HL-60 (cell line): ENCODE results near the gene MEAK7.

ENCODE experiments used
- DNase-seq, 2 experiments: peaks; one replicate each; pipeline ENCODE4 v3.0.0-alpha.2; 2010 to 2020; ENCODE audit warnings: low read depth in 1 of 2, low spot score in 1 of 2
- H3K27ac ChIP-seq: fragments of 250-450 bp; sonication (Bioruptor Pico); replicated peaks from 2 replicates; pipeline ENCODE4 v1.5.1; 2020; ENCODE audit warnings: mild to moderate bottlenecking, moderate library complexity
- H3K27me3 ChIP-seq: fragments of 250-450 bp; sonication (Bioruptor Pico); 2 replicates; pipeline ENCODE4 v1.5.1; 2021; ENCODE audit warnings: mild to moderate bottlenecking, moderate library complexity; ENCODE audit not compliant: insufficient read depth, poor library complexity, severe bottlenecking
- H3K4me3 ChIP-seq: replicated peaks from 2 replicates; pipeline ENCODE4 v1.5.1; 2011; ENCODE audit warnings: mild to moderate bottlenecking, control low read depth, low read length; ENCODE audit not compliant: insufficient read depth
- GABPA ChIP-seq: IDR thresholded peaks from 2 replicates; pipeline ENCODE4 v1.6.1; 2012; ENCODE audit warnings: low read depth
- POLR2AphosphoS5 ChIP-seq: IDR thresholded peaks from 2 replicates; pipeline ENCODE4 v1.6.1; 2012; ENCODE audit warnings: low read depth
- SPI1 ChIP-seq: IDR thresholded peaks from 2 replicates; pipeline ENCODE4 v1.6.1; 2012; ENCODE audit warnings: low read depth, mild to moderate bottlenecking, borderline replicate concordance
- TF ChIP-seq, protein P1 (sequence below): IDR thresholded peaks from one replicate; pipeline ENCODE4 v1.5.1; 2011; ENCODE audit warnings: low read length, control low read depth, inconsistent platforms; ENCODE audit not compliant: insufficient read depth
- TF ChIP-seq, protein P2 (sequence below): IDR thresholded peaks from 2 replicates; pipeline ENCODE4 v1.6.1; 2012; ENCODE audit warnings: low read depth; ENCODE audit not compliant: insufficient replicate concordance

The MEAK7 gene

DNA sequence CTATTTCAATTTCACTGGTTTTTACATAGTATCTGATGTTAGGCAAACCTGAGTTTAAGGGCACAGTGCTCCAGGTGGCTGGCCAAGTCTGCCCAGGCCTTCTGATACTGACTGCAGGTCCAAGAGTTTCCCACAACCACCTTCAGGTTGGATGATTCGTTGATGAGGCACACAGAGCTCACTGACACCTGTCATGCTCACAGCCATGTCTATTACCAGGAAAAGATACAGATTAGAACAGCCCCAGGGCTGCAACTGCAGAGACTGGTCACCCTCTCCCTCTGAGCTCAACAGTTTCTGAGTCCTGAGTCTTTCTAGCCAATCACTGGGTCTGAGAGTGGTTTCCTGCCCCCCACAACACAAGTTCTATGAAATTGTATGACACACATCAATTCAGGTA lies 37.2 kb downstream of the MEAK7 start:
- Histone ChIP-seq H3K4me3 (no peak overlapping the region), H3K27ac (no peak overlapping the region), H3K27me3 (no peaks in the 10 kb centered on the region)
- peak in 1 of 2 experiments; percentile 0 for DNase-seq
- TF ChIP-seq POLR2AphosphoS5: no peak
- TF ChIP-seq SPI1: no peak
- TF ChIP-seq GABPA: no peak
- TF ChIP-seq, protein P1, sequence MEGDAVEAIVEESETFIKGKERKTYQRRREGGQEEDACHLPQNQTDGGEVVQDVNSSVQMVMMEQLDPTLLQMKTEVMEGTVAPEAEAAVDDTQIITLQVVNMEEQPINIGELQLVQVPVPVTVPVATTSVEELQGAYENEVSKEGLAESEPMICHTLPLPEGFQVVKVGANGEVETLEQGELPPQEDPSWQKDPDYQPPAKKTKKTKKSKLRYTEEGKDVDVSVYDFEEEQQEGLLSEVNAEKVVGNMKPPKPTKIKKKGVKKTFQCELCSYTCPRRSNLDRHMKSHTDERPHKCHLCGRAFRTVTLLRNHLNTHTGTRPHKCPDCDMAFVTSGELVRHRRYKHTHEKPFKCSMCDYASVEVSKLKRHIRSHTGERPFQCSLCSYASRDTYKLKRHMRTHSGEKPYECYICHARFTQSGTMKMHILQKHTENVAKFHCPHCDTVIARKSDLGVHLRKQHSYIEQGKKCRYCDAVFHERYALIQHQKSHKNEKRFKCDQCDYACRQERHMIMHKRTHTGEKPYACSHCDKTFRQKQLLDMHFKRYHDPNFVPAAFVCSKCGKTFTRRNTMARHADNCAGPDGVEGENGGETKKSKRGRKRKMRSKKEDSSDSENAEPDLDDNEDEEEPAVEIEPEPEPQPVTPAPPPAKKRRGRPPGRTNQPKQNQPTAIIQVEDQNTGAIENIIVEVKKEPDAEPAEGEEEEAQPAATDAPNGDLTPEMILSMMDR: no peak
- TF ChIP-seq, protein P2, sequence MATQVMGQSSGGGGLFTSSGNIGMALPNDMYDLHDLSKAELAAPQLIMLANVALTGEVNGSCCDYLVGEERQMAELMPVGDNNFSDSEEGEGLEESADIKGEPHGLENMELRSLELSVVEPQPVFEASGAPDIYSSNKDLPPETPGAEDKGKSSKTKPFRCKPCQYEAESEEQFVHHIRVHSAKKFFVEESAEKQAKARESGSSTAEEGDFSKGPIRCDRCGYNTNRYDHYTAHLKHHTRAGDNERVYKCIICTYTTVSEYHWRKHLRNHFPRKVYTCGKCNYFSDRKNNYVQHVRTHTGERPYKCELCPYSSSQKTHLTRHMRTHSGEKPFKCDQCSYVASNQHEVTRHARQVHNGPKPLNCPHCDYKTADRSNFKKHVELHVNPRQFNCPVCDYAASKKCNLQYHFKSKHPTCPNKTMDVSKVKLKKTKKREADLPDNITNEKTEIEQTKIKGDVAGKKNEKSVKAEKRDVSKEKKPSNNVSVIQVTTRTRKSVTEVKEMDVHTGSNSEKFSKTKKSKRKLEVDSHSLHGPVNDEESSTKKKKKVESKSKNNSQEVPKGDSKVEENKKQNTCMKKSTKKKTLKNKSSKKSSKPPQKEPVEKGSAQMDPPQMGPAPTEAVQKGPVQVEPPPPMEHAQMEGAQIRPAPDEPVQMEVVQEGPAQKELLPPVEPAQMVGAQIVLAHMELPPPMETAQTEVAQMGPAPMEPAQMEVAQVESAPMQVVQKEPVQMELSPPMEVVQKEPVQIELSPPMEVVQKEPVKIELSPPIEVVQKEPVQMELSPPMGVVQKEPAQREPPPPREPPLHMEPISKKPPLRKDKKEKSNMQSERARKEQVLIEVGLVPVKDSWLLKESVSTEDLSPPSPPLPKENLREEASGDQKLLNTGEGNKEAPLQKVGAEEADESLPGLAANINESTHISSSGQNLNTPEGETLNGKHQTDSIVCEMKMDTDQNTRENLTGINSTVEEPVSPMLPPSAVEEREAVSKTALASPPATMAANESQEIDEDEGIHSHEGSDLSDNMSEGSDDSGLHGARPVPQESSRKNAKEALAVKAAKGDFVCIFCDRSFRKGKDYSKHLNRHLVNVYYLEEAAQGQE: no peak

DNA sequence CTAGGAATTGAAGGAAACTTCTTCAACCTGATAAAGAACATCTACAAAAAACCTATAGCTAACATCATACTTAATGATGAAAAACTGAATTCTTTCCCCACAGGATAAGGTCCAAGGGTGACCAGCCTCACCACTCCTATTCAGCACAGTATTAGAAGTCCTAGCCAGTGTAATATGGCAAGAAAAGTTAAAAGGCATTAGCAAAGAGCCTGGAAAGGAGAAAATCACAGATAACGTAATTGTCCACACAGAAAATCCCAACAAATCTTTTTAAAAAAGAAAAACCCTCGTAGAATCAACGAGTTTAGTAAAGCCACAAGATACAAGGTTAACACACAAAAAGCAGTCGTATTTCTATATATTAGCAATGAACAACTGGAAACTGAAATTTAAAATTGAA lies 37.8 kb downstream of the MEAK7 start:
- TF ChIP-seq, protein P1: no peak
- TF ChIP-seq, protein P2: no peak
- Histone ChIP-seq H3K4me3 (no peak overlapping the region), H3K27ac (no peak overlapping the region), H3K27me3 (no peaks in the 10 kb centered on the region)
- DNase-seq: no peak

DNA sequence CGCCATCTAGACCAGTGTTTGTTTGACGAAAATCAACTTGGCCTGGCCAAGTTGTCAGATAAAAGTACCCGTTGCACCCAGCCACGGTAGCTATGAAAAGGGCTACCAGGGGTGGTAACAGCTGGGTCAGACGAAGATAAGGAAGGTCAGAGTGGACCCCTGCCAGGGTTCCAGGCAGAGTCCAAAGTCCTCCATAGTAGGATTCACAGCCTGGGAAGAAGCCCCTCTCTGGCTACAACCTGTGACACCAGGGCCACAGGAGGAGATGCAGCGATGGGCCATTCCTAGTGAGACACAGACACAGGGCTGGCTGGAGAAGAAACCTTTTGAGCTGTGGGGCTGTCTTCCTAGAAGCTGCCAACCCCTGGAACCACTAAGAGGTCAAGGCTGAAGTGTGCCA lies 39.3 kb downstream of the MEAK7 start:
- DNase-seq: no peak
- no peak overlapping the region for H3K4me3 ChIP-seq
- H3K27ac ChIP-seq: no peak overlapping the region
- TF ChIP-seq, protein P1: no peak
- TF ChIP-seq POLR2AphosphoS5 (no peak), GABPA (no peak), SPI1 (no peak)
- TF ChIP-seq, protein P2: no peak
- no peaks in the 10 kb centered on the region for H3K27me3 ChIP-seq
